GM06990 (cell line): ENCODE measurements around the gene FBXW8.
A peak's percentile ranks its signal among the peaks of the same experiment; 100 is the strongest.

ENCODE experiments used
- DNase-seq: peaks from one replicate; pipeline ENCODE4 v3.0.0-alpha.2; 2011; ENCODE audit not compliant: insufficient read length; ENCODE audit errors: extremely low read depth
- H3K27me3 ChIP-seq: replicated peaks from 2 replicates; pipeline ENCODE4 v1.6.0; 2011; ENCODE audit warnings: low read length; ENCODE audit not compliant: control insufficient read depth, insufficient read depth
- H3K36me3 ChIP-seq: 2 replicates; pipeline ENCODE4 v1.5.1; 2011; ENCODE audit warnings: low read length; ENCODE audit not compliant: control insufficient read depth, insufficient read depth
- H3K4me3 ChIP-seq: replicated peaks from 2 replicates; pipeline ENCODE4 v1.5.1; 2011; ENCODE audit warnings: low read depth, mild to moderate bottlenecking, control low read depth, low read length
- TF ChIP-seq, protein P1 (sequence below): IDR thresholded peaks from 2 replicates; pipeline ENCODE4 v1.5.1; 2011; ENCODE audit warnings: low read length, control low read depth, mild to moderate bottlenecking, inconsistent platforms; ENCODE audit not compliant: insufficient read depth, poor library complexity, severe bottlenecking

FBXW8 gene

DNA sequence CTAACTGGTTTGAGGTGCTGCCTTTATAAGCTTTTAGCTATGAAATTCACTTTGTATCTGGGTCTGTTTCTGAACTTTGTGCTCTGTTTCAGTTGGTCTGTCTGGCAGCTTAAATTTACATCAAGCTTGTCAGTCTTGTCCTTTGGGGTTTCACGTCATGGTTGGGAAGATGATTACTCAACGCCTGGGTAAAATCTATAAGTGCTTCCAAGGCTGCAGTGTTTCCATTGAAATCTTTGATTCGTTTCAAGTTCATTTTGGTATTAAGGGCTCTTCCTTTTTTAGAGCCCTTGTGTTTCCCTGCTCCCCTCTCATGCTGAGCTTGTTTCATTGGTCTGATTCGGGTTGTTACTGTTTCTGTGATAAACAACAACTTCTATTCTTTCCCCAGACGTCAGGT is 58.2 kb downstream of the FBXW8 start:
- no peak for DNase-seq
- TF ChIP-seq, protein P1, sequence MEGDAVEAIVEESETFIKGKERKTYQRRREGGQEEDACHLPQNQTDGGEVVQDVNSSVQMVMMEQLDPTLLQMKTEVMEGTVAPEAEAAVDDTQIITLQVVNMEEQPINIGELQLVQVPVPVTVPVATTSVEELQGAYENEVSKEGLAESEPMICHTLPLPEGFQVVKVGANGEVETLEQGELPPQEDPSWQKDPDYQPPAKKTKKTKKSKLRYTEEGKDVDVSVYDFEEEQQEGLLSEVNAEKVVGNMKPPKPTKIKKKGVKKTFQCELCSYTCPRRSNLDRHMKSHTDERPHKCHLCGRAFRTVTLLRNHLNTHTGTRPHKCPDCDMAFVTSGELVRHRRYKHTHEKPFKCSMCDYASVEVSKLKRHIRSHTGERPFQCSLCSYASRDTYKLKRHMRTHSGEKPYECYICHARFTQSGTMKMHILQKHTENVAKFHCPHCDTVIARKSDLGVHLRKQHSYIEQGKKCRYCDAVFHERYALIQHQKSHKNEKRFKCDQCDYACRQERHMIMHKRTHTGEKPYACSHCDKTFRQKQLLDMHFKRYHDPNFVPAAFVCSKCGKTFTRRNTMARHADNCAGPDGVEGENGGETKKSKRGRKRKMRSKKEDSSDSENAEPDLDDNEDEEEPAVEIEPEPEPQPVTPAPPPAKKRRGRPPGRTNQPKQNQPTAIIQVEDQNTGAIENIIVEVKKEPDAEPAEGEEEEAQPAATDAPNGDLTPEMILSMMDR, result no peak
- H3K4me3 ChIP-seq, result no peak overlapping the region
- no peaks in the 10 kb centered on the region for H3K27me3 ChIP-seq
- 0 out of 2 replicates have a peak, but pooled peaks cover 1% of the 10 kb centered on the region for H3K36me3 ChIP-seq

DNA sequence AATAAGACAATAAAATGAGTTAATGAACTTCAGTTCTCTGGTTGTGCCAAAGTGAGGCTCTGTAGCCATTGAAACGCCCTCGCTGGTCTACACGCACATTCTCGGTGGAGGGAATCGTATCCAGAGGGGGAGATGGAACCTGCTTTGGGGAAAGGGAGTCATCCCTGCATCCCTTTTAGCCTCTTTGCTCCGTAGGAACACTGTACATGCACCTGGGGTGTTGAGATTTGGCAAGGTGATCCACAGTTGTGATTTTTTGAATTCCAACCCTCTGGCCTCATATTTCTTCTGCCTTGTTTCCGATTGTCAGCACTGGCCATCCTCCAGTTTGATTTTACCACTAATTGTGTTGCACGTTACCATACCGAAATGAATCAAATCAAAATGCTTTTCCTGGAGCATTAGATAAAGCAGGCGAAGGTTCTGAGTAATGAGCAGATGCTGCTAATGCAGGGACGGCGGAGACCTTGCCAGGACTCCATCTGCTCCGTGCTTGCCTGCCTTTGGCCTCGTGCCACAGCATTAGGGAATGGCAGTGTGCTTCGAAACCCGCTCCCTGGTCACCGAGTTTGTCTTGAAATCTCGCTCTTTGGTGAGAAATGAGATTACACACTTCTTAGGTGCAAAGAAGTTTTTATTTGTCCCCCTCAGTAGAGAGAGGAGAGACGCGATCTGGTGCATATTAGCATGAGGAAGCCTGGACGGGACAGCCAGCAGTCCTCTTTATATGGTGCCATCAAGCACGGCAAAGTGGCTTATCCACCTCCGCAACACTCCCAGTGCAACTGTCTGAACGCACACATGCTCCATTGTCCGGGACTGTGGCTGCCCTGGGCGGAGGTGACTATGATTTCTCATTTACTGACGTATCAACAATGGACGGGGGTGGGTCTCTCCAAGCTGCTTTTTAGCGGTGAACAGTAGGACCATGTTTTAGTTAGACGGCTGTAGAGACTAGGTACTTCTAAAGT is 59.1 kb downstream of the FBXW8 start:
- H3K4me3 ChIP-seq, result no peak overlapping the region
- no peak for DNase-seq
- 0 out of 2 replicates have a peak, but pooled peaks cover 1% of the 10 kb centered on the region for H3K36me3 ChIP-seq
- H3K27me3 ChIP-seq, result no peaks in the 10 kb centered on the region
- TF ChIP-seq, protein P1, result no peak

DNA sequence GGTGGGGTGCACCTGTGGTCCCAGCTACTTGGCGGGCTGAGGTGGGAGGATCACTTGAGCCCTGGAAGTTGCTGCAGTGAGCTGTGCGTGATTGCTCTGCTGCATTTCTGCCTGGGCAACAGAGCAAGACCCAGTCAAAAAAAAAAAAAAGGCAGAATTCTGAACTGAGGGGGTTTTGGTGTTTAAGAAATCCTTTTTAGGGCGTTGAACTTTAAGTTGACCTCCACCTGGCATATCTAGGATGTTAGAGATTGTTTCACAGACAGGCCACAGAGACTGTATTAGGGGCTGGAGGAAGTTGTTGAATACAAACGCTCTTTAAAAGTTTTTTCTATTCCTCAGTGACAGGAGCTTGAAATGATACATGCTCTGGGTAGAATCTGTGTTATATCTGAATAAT is 60.5 kb downstream of the FBXW8 start:
- 0 out of 2 replicates have a peak, but pooled peaks cover 1% of the 10 kb centered on the region for H3K36me3 ChIP-seq
- no peak overlapping the region for H3K4me3 ChIP-seq
- no peak for DNase-seq
- no peaks in the 10 kb centered on the region for H3K27me3 ChIP-seq
- TF ChIP-seq, protein P1, result no peak

DNA sequence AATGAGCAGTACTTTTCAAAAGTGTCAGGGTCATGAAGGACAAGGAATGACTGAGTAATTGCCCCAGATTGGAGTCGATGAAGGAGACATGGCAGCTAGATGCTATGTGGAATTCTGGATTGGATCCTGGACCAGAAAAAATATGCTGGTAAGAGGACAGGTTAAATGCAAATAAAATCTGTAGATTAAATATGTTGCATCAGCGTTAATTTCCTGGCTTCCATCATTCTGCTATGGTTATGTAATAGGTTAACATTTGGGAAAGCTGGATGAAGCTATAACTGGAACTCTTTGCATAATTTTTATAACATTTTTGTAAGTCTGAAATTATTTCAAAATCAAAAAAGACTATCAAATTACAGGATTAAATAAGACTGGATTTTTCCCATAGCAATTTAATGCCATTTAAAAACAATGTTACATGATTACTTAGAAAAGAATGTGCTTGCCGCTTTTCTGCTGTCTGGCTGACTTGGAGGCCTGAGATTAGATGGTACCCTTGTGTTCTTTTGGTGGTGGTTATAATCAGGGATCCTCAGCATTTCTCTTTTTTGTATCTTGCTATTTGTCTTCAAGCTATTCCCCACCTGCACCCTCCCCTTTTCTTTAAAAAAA is 65.1 kb downstream of the FBXW8 start:
- DNase-seq, result no peak
- H3K27me3 ChIP-seq, result no peaks in the 10 kb centered on the region
- TF ChIP-seq, protein P1, result no peak
- no peak overlapping the region for H3K4me3 ChIP-seq
- H3K36me3 ChIP-seq, result no peaks in the 10 kb centered on the region

DNA sequence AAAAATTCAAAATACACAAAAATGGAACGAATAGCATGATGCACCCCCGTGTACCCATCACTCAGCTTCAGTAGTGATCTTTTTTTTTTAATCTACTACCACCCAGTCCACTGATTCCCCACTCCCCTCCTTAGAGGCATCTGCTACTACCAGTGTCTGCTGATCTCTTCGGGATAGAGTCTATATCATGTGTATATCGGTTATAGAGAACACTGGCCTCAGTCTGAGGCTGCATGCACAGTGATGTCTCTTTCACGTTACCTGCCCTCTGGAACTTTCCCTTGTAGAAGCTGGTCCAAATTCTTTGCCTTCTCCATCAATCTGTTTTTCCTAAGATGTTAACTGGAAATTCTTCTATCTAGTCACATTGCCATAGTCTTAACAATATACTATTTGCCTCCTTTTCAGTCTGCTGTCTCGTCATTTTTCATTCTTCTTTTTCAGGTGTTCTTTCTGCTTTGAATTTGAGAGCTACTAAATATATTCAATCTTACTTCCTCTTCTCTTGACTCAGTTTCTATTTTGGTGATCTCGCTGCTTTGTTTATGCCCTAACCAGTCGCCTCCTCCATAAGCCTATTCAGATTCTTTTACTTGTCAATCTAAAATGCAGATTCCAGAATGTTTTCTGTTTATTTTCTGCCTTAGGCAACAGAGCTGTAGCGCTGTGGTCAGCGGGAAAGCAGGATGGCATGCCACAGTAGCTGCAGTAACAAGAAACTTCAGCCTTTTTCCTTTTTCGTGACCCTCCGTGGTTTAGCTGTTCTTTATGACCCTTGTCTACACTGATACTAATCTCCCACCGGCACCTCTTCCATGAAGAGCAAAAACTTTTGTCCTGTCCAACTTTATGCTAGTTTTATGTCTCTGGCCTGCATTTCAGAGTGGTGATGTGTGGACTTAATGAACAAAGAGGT is 67.0 kb downstream of the FBXW8 start:
- DNase-seq, result no peak

More for the DNA sequence above, 67.0 kb downstream of the FBXW8 start:
- no peaks in the 10 kb centered on the region for H3K27me3 ChIP-seq
- TF ChIP-seq, protein P1, result no peak
- no peaks in the 10 kb centered on the region for H3K36me3 ChIP-seq
- H3K4me3 ChIP-seq, result peak overlapping the region; percentile 40
